GM18873 (cell line): ENCODE results near the gene JAZF1.
"Not testable (repeated sequence)": the region's sequence is repeated elsewhere in the genome, so short reads cannot be mapped to it uniquely, and the experiment has no call there.

ENCODE experiments used
- ATAC-seq: cut with Tn5 transposase; IDR thresholded peaks from one replicate; pipeline ENCODE4 v1.9.1; 2021; ENCODE audit warnings: mild to moderate bottlenecking, moderate library complexity, moderate number of reproducible peaks; ENCODE audit not compliant: unreplicated experiment, low FRiP score

The JAZF1 gene

GRCh38 chr7:28020302-28020940 lies 160.2 kb downstream of the JAZF1 start:
- no peak for ATAC-seq

GRCh38 chr7:28018856-28019465 lies 161.6 kb downstream of the JAZF1 start:
- ATAC-seq: no peak

- no peak for ATAC-seq
Observed at GRCh38 chr7:28018446-28018845, 162.1 kb downstream of the JAZF1 start.

GRCh38 chr7:28018020-28018419 lies 162.6 kb downstream of the JAZF1 start:
- no peak for ATAC-seq

GRCh38 chr7:28017372-28017771 lies 163.2 kb downstream of the JAZF1 start:
- no peak for ATAC-seq

- ATAC-seq: no peak
Observed at GRCh38 chr7:28016297-28016696, 164.3 kb downstream of the JAZF1 start.

- ATAC-seq: no peak
Observed at GRCh38 chr7:28015169-28015568, 165.4 kb downstream of the JAZF1 start.

GRCh38 chr7:28014340-28014739 lies 166.3 kb downstream of the JAZF1 start:
- ATAC-seq: not testable (repeated sequence)

- ATAC-seq: no peak
Observed at GRCh38 chr7:28013441-28013840, 167.2 kb downstream of the JAZF1 start.

- ATAC-seq: no peak
Observed at GRCh38 chr7:28013019-28013418, 167.6 kb downstream of the JAZF1 start.

- ATAC-seq: no peak
Observed at GRCh38 chr7:28008911-28009310, 171.7 kb downstream of the JAZF1 start.

GRCh38 chr7:28008171-28008570 lies 172.4 kb downstream of the JAZF1 start:
- no peak for ATAC-seq

GRCh38 chr7:28006491-28006890 lies 174.1 kb downstream of the JAZF1 start:
- ATAC-seq: no peak

- no peak for ATAC-seq
Observed at GRCh38 chr7:28005847-28006231, 174.8 kb downstream of the JAZF1 start.

- ATAC-seq: no peak
Observed at GRCh38 chr7:28005075-28005846, 175.3 kb downstream of the JAZF1 start.

GRCh38 chr7:28003408-28003807 lies 177.2 kb downstream of the JAZF1 start:
- no peak for ATAC-seq

- no peak for ATAC-seq
Observed at GRCh38 chr7:28002638-28003037, 178.0 kb downstream of the JAZF1 start.

- no peak for ATAC-seq
Observed at GRCh38 chr7:28001896-28002295, 178.7 kb downstream of the JAZF1 start.

- no peak for ATAC-seq
Observed at GRCh38 chr7:27999829-28000228, 180.8 kb downstream of the JAZF1 start.

- ATAC-seq: no peak
Observed at GRCh38 chr7:27998382-27998781, 182.2 kb downstream of the JAZF1 start.

GRCh38 chr7:27997188-27997707 lies 183.3 kb downstream of the JAZF1 start:
- no peak for ATAC-seq
